ENCODE measurements around the gene VAPB. TPM values are rescaled to one million over a fixed set of nuclear protein-coding genes. Genes with fewer than 3 reads are reported as not detected.
"Not testable (repeated sequence)": the region's sequence is repeated elsewhere in the genome, so short reads cannot be mapped to it uniquely, and the experiment has no call there.

VAPB gene, protein sequence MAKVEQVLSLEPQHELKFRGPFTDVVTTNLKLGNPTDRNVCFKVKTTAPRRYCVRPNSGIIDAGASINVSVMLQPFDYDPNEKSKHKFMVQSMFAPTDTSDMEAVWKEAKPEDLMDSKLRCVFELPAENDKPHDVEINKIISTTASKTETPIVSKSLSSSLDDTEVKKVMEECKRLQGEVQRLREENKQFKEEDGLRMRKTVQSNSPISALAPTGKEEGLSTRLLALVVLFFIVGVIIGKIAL
- total RNA-seq: 17.9 and 56.6 TPM in 2 replicates

DNA sequence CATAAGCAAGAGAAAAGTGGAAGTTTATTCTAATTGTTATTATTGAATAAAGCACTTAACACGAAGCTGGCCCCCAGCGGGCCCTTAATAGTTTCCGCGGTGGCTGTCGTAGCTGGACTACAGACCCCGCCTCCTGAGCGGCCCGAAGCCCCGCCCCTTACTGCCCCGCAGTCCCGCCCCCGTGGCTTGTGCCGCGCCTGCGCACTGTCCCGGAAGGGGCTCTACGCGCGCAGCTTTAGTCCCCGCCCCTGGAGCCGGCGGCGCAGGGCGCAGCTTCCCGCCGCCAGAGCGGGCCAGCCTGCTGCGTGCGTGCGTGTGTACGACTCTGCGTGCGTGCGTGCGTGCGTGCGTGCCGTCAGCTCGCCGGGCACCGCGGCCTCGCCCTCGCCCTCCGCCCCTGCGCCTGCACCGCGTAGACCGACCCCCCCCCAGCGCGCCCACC is at the start of gene VAPB:
VAPB (plus strand) TSS at position 348 of the 442 bp plus-strand sequence. CDS start 231 bp downstream, outside the sequence.
- peak; percentile 78 for DNase-seq (ENCODE audit: low read depth)

- no peak for DNase-seq (ENCODE audit: low read depth)
Measured at GRCh38 chr20:58339741-58340140, 49.3 kb upstream of the VAPB start.

GRCh38 chr20:58340151-58340550 is 48.9 kb upstream of the VAPB start:
- DNase-seq (ENCODE audit: low read depth): no peak

DNA sequence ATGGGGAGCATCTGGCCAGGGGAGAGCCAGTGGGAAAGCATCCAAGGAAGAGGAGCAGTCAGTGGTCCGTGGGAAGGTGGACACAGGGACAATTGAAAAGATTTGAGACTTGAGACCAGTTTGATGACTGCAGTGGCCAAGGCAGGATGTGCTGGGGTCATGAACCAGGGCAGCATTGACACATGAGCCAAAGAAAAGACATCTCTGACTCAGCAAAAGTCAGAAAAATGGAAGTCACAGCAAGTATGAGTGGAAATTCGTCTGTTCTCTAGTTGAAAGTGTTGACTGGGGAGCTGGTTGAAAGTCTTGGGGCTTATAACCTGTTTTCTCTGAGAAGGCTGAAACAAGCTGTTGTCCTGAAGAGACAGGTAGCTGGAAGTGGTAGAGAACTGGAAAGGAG is 48.2 kb upstream of the VAPB start:
- DNase-seq (ENCODE audit: low read depth): no peak

DNA sequence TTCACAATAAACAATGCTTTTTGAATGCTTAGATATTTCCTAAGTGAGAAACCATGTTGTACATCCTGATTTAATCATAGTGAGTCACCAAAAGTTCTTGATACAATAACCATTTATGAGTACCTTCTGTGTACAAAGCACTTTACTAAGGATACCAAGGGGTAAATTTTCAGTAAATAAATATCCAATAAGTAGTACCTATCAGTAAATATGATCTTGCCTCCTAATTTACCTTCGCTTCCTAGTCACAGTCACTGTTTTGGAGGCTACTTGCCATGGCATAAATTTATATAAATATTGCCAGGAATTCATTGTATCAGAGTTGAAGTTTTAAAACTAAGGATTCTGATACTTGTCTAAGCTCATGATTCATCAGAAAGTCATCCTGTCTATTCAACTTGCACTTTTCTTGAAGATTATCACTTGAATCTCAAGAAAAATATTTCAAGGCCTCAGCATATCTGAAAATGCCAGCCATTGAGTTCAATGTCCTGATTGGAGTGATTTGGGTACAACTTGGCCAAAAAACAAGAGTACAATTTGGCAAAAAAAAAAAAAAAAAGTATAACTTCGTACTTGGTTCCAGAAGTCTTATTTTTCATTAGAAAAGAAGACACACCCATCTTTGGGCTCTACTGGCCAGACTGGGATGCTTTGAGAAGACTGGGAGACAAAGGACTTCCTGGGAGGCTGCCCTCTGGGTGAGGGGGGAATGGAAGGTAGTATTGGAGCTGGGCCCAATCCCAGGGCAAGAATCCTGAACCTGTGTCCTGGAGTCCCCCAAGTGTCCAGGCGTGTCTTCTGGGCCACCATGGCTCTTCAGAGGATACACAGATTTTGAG is 46.7 kb upstream of the VAPB start:
- peak; percentile 44 for DNase-seq (ENCODE audit: low read depth)

DNA sequence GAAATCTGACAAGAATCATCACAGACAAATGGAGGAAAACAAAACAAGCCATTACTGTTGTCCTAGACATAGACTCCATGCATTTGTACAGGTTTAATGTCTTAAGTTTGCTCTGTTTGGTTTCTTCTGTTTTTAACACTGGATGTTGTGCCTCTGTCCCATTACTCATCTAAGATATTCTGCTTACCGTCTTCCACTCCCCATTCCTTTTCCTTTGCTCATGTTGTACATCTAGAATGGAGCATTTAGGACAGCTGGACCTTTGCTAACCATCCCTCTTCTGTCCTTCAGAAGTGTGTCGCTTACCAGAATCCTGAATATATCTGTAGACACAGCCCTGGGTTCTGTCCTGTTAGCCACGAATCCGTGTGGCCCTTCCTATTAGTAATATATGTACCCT is 44.3 kb upstream of the VAPB start:
- no peak for DNase-seq (ENCODE audit: low read depth)

- DNase-seq (ENCODE audit: low read depth): peak; percentile 52
Measured at GRCh38 chr20:58349570-58349969, 39.5 kb upstream of the VAPB start.

DNA sequence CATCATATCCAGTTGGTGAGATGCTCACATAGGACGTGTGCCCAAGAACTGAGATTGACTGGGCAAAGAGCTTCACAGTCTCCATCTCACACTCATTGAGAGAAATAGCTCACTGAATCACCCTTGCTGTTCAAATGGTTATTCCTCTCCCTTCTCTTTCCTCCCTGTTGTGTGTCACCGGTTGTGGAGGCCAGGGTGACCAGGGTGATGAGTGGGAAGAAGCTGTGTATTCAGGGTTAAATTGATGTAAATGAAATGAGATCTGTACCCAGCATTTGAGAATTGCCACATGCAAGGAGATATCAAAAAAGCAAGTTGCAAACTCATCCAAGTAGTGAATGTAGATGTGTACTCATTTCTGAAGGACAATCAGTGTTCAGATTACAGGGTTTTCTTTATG is 36.6 kb upstream of the VAPB start:
- DNase-seq (ENCODE audit: low read depth): no peak

DNA sequence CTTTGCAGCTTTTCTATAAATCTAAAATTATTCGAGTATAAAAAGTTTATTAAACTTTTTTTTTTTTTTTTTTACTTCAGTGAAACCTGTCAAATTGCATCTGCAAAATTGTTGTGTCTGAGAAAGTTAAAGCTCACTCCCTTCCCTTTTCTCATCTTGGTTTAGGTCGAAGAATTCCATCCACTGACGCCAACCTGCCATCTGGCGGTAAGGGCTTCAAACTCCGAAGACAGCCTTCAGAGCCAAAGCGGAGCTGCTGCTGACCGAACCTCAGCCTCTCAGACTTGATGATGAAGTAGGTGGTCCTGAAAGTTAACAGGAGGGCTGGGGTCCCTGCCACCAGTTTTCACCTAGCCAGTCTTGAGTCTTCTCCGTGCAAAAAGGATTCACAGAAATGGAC is 29.6 kb upstream of the VAPB start:
- DNase-seq (ENCODE audit: low read depth): no peak

- no peak for DNase-seq (ENCODE audit: low read depth)
Measured at GRCh38 chr20:58360936-58361335, 28.1 kb upstream of the VAPB start.

DNA sequence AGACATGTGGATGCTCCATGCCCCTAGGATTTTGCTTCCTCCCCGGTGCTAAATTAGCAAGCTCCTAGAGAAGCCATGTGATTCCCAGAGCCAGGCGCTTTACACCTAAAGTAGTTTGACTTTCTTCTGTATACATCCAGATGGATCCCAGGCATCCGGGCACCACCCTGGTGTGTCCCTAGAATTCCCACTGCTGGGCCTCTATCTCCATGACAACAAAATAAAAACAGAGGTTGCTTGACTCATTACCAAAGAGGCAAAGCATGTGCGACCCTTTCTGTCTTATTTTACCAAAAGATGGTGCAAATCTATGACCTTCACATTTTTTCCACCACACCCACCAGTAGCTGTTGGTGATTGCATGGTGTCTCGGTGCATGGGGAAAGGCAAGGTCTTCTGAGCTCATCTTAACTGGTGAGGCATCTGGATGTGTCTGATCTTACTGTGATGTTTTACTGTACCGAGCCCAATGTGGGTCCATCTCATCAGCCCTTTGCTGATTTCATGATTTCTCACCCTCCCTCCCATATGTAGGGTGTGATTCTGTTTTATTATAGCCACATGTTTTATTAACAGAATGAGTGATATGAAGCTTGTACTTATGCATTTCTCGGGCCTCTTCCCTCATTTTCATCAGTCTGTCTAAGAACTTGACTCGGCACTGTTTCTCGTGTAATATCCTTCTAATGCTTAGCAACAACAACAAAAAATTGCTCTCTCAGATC is 27.4 kb upstream of the VAPB start:
- peak; percentile 20 for DNase-seq (ENCODE audit: low read depth)

DNA sequence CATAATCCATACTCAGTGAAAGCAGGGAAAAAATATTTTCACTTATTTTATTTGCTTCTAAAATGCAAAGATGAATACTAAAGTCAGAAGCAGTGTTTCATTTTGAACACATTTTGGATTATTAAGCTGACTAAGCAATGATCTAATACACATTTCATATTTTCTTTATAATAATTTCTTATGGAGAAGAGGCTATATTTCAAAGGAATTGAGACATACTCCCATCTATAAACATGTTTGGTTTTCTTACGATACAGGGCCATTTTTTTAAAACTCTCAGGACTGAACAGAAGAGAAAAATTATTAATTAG is 26.9 kb upstream of the VAPB start:
- DNase-seq (ENCODE audit: low read depth): no peak

DNA sequence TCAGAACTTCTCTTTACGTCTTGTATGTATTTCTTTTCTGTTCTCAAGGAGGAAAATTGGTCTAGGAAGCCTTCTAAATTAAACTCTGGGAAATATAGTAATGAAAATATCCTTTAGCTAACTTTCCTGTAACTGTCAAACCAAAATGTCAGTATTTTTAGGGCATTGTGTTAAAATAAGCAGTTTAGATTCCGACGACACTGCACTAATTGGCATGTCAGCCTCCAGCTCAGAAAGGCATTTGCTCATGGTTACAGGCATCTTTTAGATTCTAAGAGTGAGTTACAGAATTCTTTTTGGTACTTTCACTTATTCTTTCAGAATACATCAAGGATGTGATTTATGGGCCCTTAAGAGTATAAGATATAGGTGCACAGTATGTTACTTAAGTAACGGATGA is 26.1 kb upstream of the VAPB start:
- DNase-seq (ENCODE audit: low read depth): no peak

GRCh38 chr20:58366866-58367265 is 22.2 kb upstream of the VAPB start:
- DNase-seq (ENCODE audit: low read depth): no peak

DNA sequence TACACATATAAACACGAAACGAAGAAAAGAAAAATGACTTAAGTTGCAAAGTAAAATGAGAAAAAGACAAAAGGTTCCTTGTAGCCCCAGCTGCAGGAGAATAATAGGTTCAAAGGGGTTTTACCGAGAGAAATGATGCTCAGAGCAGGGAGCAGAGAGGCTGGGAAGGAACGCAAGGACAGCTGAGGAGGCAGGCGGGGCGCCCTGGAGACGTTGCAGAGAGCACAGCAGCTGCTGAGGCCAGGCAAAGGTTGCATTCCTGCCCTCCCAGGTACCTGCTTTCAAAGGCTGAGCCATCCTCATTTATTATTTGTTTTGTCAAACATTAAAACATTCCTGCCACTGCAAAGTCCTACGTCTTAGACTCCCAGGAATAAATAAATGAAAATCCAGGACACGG is 16.2 kb upstream of the VAPB start:
- no peak for DNase-seq (ENCODE audit: low read depth)

DNA sequence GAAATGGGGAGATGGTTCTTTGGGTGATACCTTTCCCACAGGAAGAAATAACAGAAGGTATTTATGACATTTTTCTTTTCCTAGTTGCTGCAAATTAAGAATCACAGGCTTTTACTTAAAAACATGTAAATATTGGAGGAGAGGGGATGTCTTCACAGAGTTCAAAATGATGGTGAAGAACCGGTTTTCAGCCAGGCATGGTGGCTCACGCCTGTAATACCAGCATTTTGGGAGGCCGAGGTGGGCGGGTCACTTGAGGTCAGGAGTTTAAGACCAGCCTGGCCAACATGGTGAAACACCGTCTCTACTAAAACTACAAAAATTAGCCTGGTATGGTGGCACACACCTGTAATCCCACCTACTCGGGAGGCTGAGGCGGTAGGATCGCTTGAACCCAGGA is 15.7 kb upstream of the VAPB start:
- not testable (repeated sequence) for DNase-seq (ENCODE audit: low read depth)

- DNase-seq (ENCODE audit: low read depth): no peak
Measured at GRCh38 chr20:58374027-58374850, 14.8 kb upstream of the VAPB start.

DNA sequence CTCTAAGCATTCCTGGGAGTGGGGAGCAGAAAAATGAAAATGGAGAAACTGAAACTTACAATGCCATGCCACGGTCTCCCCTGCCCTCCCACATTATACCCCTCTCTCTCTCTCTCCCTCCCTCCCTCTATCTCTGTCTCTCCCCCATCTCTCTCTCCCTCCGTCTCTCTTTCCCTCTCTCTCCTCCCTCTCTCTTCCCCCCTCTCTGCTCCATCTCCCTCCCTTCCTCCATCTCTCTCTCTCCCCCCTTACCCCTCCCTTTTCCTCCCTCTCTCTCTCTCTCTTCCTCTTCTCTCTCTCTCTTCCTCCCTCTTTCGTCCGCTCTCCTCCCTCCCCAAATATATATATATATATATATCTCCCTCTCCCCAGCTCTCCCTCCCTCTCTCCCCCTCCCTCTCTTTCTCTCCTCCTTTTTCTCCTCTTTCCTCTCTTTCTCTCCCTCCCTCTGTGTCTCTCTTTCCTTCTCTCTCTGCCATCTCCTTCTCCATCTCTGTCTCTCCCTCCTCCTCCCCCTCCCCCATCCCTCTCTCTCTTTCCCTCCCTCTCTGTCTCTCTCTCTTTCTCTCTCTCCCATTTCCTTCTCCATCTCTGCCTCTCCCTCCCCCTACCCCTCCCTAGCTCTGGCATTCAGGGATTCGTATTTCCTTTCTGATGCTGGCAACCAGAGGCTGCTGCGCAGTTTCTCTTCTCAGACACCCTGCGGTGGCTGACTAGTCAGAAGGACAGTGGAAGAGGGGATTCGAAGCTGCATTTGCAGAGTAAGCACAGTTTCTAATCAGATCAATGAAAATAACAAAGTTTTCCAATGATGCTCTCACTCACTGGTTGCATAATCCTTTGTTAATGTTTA is 13.9 kb upstream of the VAPB start:
- DNase-seq (ENCODE audit: low read depth): no peak

DNA sequence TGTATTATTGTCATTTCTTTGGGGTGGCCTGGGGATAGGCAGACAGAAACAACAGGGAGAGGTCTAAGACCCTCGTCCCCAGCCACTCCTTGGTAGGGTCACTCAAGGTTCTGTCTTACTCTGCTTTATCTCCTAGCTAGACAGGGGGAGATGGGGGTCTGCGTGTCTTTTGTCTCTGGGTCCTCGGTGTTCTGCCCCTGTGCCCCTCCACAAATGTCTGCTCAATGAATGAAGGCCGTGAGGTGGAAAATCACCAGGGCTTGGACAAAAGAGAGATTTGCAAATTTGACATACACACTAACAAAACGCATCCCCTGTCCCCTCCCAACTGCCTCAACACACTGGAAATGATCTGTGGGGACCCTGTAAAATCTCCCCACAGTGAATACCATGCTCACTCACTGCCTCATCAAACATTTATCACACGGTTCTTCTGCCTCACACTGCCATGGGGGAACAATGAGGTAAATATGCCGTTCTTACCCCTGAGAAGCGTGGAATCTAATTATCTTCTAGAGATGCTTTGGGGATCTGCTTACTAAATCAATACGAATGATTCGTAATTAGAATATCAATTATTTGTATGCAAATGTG is 13.2 kb upstream of the VAPB start:
- DNase-seq (ENCODE audit: low read depth): no peak

GRCh38 chr20:58377017-58377416 is 12.0 kb upstream of the VAPB start:
- no peak for DNase-seq (ENCODE audit: low read depth)

All from renal cortical epithelial cell (primary cell).